GM19468 (cell line): ENCODE measurements around the gene IVD.

Experiments
- ATAC-seq: cut with Tn5 transposase; IDR thresholded peaks from one replicate; pipeline ENCODE4 v1.9.1; 2021; ENCODE audit warnings: mild to moderate bottlenecking, moderate library complexity, moderate number of reproducible peaks; ENCODE audit not compliant: unreplicated experiment; ENCODE audit errors: extremely low read depth

Gene IVD

GRCh38 chr15:40369971-40370370 lies 35.6 kb upstream of the IVD start:
- ATAC-seq: no peak

- ATAC-seq: no peak
These were observed 32.6 kb upstream of the IVD start for GRCh38 chr15:40372981-40373380.

GRCh38 chr15:40377606-40378005 lies 28.0 kb upstream of the IVD start:
- ATAC-seq: no peak

- no peak for ATAC-seq
These were observed 26.2 kb upstream of the IVD start for GRCh38 chr15:40379374-40379773.

GRCh38 chr15:40379853-40380252 lies 25.7 kb upstream of the IVD start:
- no peak for ATAC-seq

GRCh38 chr15:40380636-40381035 lies 25.0 kb upstream of the IVD start:
- ATAC-seq: no peak

- no peak for ATAC-seq
These were observed 23.6 kb upstream of the IVD start for GRCh38 chr15:40381818-40382529.

GRCh38 chr15:40382580-40383456 lies 22.8 kb upstream of the IVD start, which contains the start of gene KNSTRN:
KNSTRN (plus strand) TSS chr15:40382721; CDS start chr15:40382836, 115 bp downstream.
- peak; percentile 91 for ATAC-seq

- ATAC-seq: no peak
These were observed 19.1 kb upstream of the IVD start for GRCh38 chr15:40386480-40386879.

GRCh38 chr15:40388941-40389823 lies 16.4 kb upstream of the IVD start:
- no peak for ATAC-seq

GRCh38 chr15:40389824-40390595 lies 15.6 kb upstream of the IVD start:
- ATAC-seq: no peak

- no peak for ATAC-seq
These were observed 12.3 kb upstream of the IVD start for GRCh38 chr15:40392986-40393948.

- ATAC-seq: no peak
These were observed 7.7 kb upstream of the IVD start for GRCh38 chr15:40397688-40398412.

GRCh38 chr15:40398413-40398873 lies 7.2 kb upstream of the IVD start:
- ATAC-seq: no peak

- no peak for ATAC-seq
These were observed 6.2 kb upstream of the IVD start for GRCh38 chr15:40399370-40399769.

GRCh38 chr15:40407330-40407990 lies 1.9 kb downstream of the IVD start:
- ATAC-seq: no peak

- ATAC-seq: no peak
These were observed 3.8 kb downstream of the IVD start for GRCh38 chr15:40409366-40409765.
